HUES48 (cell line): ENCODE measurements around the gene IMMP2L.

Experiments
- H3K27ac ChIP-seq: one replicate; pipeline ENCODE4 v1.7.0; 2013; ENCODE audit warnings: low read depth, low read length, inconsistent platforms
- H3K27me3 ChIP-seq: 2 replicates; pipeline ENCODE4 v1.6.1; 2013; ENCODE audit warnings: mild to moderate bottlenecking, low read length; ENCODE audit not compliant: control insufficient read depth, insufficient read depth
- H3K36me3 ChIP-seq: 2 replicates; pipeline ENCODE4 v1.6.1; 2013; ENCODE audit warnings: low read length; ENCODE audit not compliant: control insufficient read depth, insufficient read depth
- H3K4me1 ChIP-seq: 2 replicates; pipeline ENCODE4 v1.6.1; 2013; ENCODE audit warnings: mild to moderate bottlenecking, low read length; ENCODE audit not compliant: control insufficient read depth, insufficient read depth
- H3K4me3 ChIP-seq: 2 replicates; pipeline ENCODE4 v1.5.1; 2013; ENCODE audit warnings: mild to moderate bottlenecking, low read depth, low read length
- H3K9ac ChIP-seq: 2 replicates; pipeline ENCODE4 v1.6.1; 2013; ENCODE audit warnings: mild to moderate bottlenecking, low read depth, low read length, moderate library complexity
- H3K9me3 ChIP-seq: 2 replicates; pipeline ENCODE4 v1.6.1; 2013; ENCODE audit warnings: low read length; ENCODE audit not compliant: control insufficient read depth, insufficient read depth

IMMP2L gene

DNA sequence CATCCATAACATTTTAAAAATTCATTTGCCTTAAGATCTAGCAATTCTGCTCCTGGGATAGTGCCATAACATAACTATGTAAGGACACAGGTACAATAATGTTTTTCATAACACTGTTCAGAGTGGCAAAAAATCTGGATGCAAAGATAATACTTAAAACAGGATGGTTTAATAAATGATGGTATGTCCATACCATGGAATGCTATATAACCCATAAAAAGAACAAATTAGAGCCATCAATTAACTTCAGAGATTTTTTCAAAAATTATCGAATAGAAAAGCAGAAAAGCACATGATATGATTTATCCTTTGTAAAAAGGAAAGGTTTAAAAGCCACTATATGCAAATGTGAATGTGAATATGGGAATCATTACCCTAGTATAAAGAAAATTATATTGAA lies 664.8 kb downstream of the IMMP2L start:
- no peaks in the 10 kb centered on the region for H3K36me3 ChIP-seq
- H3K9ac ChIP-seq, result no peak overlapping the region
- no peaks in the 10 kb centered on the region; the same call in 1 of the 2 replicates for H3K4me1 ChIP-seq
- no peaks in the 10 kb centered on the region for H3K27me3 ChIP-seq
- H3K27ac ChIP-seq, result no peak overlapping the region
- no peaks in the 10 kb centered on the region for H3K9me3 ChIP-seq
- H3K4me3 ChIP-seq, result no peak overlapping the region

DNA sequence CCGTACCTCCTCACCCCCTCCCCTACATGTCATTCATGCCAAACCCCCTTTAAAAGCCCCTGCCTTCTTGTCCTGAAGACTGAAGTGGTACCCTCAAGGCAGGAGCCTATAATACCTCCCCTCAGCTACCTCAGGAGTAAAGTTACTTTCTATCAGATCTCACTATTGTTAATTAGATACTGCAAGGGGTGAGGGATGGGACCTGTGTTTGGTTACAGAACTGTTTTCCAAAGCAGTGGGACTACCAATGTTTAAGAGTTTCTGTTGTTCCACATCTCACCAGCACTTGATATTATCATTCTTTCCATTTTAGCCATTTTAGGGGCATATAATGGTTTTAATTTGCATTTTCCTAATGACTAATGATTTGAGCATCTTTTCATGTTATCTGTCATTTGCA lies 668.2 kb downstream of the IMMP2L start:
- Histone ChIP-seq H3K9me3 (no peaks in the 10 kb centered on the region), H3K4me1 (peaks cover 2% of the 10 kb centered on the region; the same call in 1 of the 2 replicates), H3K9ac (no peak overlapping the region), H3K4me3 (no peak overlapping the region), H3K27ac (no peak overlapping the region), H3K27me3 (no peaks in the 10 kb centered on the region), H3K36me3 (no peaks in the 10 kb centered on the region)

- H3K27ac ChIP-seq, result no peak overlapping the region
- H3K36me3 ChIP-seq, result no peaks in the 10 kb centered on the region
- no peak overlapping the region for H3K9ac ChIP-seq
- no peak overlapping the region for H3K4me3 ChIP-seq
- no peaks in the 10 kb centered on the region for H3K9me3 ChIP-seq
- no peaks in the 10 kb centered on the region for H3K27me3 ChIP-seq
- H3K4me1 ChIP-seq, result peaks cover 2% of the 10 kb centered on the region; the same call in 1 of the 2 replicates
These were observed 671.1 kb downstream of the IMMP2L start for GRCh38 chr7:110891197-110891596.

GRCh38 chr7:110890101-110890500 lies 672.2 kb downstream of the IMMP2L start:
- Histone ChIP-seq H3K27me3 (no peaks in the 10 kb centered on the region), H3K4me3 (no peak overlapping the region), H3K36me3 (no peaks in the 10 kb centered on the region), H3K27ac (no peak overlapping the region), H3K9me3 (no peaks in the 10 kb centered on the region), H3K4me1 (peaks cover 2% of the 10 kb centered on the region; the same call in 1 of the 2 replicates), H3K9ac (no peak overlapping the region)

DNA sequence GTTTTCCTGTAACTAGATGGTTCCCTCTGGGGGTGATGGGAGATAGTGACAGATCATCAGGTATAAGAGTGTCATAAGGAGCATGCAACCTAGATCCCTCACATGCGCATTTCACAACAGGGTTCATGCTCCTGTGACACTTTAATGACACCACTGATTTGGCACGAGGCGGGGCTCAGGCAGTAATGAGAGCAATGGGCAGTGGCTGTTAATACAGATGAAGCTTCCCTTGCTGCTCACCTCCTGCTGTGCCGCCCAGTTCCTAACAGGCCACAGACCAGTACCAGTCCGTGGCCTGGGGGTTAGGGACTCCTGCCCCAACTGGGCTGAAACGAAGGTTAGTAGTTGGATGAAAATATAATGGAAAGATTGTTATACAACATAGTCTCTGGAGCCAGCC lies 673.0 kb downstream of the IMMP2L start:
- Histone ChIP-seq H3K4me1 (peaks cover 2% of the 10 kb centered on the region; the same call in 1 of the 2 replicates), H3K9me3 (no peaks in the 10 kb centered on the region), H3K27ac (no peak overlapping the region), H3K27me3 (no peaks in the 10 kb centered on the region), H3K4me3 (no peak overlapping the region), H3K36me3 (no peaks in the 10 kb centered on the region), H3K9ac (no peak overlapping the region)

DNA sequence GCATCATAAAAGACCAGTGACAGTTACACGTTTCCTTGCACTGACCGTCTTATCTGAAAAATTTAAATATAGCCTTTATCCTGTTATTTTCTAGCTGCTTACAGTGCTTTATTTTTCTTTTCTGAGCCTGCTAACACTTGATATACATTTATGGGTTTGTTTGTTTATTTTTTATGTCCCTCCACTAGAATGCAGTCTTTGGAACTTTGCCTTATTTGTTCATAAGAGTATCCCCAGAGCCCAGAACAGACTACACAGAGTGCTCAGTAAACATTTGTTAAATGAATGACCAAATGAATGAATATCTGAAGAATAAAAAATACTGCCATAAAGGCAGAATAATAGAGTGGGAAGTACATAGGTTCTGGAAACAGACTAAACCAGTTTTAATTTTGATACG lies 673.7 kb downstream of the IMMP2L start:
- no peaks in the 10 kb centered on the region for H3K9me3 ChIP-seq
- no peak overlapping the region for H3K27ac ChIP-seq
- peaks cover 2% of the 10 kb centered on the region; the same call in 1 of the 2 replicates for H3K4me1 ChIP-seq
- no peak overlapping the region for H3K9ac ChIP-seq
- H3K36me3 ChIP-seq, result no peaks in the 10 kb centered on the region
- no peak overlapping the region for H3K4me3 ChIP-seq
- no peaks in the 10 kb centered on the region for H3K27me3 ChIP-seq

DNA sequence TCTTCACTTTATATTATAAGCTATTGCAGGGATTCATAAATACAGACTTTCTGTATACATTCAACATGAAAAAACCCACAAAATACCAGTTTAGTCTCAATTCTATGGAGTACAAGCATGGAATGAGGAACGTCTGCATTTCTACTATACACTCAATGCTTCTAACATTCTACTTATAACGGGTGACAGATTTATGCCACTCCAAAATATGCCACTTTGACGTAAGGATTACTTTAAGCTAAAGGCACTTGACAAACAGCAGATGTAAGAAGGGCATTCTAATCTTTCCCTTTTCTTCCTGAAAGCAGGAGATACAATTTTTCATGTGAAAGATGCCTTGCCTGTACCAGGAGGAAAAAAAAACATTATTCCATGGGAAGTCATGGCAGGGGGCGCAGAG lies 676.8 kb downstream of the IMMP2L start:
- no peaks in the 10 kb centered on the region for H3K9me3 ChIP-seq
- no peaks in the 10 kb centered on the region for H3K27me3 ChIP-seq
- peaks cover 2% of the 10 kb centered on the region; the same call in 1 of the 2 replicates for H3K4me1 ChIP-seq
- H3K4me3 ChIP-seq, result no peak overlapping the region
- no peaks in the 10 kb centered on the region for H3K36me3 ChIP-seq
- no peak overlapping the region for H3K27ac ChIP-seq
- no peak overlapping the region for H3K9ac ChIP-seq

DNA sequence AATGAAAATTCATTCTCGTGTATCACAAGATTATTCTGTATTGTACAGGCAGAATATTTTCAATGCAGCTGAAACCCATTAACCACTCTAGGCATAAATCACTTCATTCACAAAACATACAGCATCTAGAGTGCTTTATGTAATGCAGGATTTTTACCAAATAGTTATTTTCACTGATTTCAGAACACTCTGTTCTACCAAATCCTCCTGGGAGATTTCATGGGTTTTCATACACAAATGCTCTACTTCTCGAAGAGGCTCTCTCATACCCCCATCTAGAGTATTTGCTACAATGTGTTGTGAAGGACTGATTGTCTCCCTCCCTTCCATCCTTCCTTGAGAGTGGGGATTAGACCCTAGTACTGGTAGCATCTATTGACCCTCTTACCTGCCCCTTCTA lies 680.6 kb downstream of the IMMP2L start:
- no peak overlapping the region for H3K9ac ChIP-seq

GRCh38 chr7:110880971-110881370 lies 681.3 kb downstream of the IMMP2L start:
- H3K9me3 ChIP-seq, result no peaks in the 10 kb centered on the region
- H3K27me3 ChIP-seq, result no peaks in the 10 kb centered on the region
- no peak overlapping the region for H3K27ac ChIP-seq
- no peak overlapping the region for H3K9ac ChIP-seq
- no peaks in the 10 kb centered on the region for H3K36me3 ChIP-seq
- H3K4me3 ChIP-seq, result no peak overlapping the region
- no peaks in the 10 kb centered on the region for H3K4me1 ChIP-seq

More for the DNA sequence above, 680.6 kb downstream of the IMMP2L start:
- no peaks in the 10 kb centered on the region for H3K9me3 ChIP-seq
- no peak overlapping the region for H3K4me3 ChIP-seq
- no peaks in the 10 kb centered on the region for H3K4me1 ChIP-seq
- H3K27me3 ChIP-seq, result no peaks in the 10 kb centered on the region
- H3K36me3 ChIP-seq, result no peaks in the 10 kb centered on the region
- no peak overlapping the region for H3K27ac ChIP-seq

- Histone ChIP-seq H3K27ac (no peak overlapping the region), H3K27me3 (no peaks in the 10 kb centered on the region), H3K9me3 (no peaks in the 10 kb centered on the region), H3K36me3 (no peaks in the 10 kb centered on the region), H3K4me1 (peaks cover 5% of the 10 kb centered on the region), H3K4me3 (no peak overlapping the region), H3K9ac (no peak overlapping the region)
These were observed 685.3 kb downstream of the IMMP2L start for GRCh38 chr7:110877016-110877415.

- Histone ChIP-seq H3K27ac (no peak overlapping the region), H3K9me3 (no peaks in the 10 kb centered on the region), H3K4me1 (peaks cover 22% of the 10 kb centered on the region), H3K4me3 (no peak overlapping the region), H3K27me3 (no peaks in the 10 kb centered on the region), H3K36me3 (no peaks in the 10 kb centered on the region), H3K9ac (no peak overlapping the region)
These were observed 686.9 kb downstream of the IMMP2L start for GRCh38 chr7:110875346-110875745.

DNA sequence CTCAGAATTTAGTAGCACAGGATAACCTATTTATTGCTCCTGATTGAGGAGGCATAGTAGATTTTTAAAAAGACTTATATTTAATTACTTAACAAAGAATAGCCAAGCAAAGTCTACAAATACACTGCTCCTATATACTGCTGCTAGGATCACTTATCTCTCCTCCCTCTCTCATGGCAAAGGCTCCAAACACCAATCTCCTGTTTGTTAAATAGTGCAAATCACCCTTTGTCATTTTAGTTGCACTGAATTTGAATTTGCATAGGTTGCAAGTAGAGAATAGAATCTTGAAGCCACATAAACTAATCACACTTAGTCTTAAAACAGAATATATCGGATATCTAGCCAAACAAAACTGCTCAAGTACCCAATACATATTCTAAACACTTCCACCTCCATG lies 690.4 kb downstream of the IMMP2L start:
- H3K27ac ChIP-seq, result no peak overlapping the region
- H3K4me1 ChIP-seq, result peaks cover 29% of the 10 kb centered on the region
- no peak overlapping the region for H3K9ac ChIP-seq
- H3K36me3 ChIP-seq, result no peaks in the 10 kb centered on the region
- H3K9me3 ChIP-seq, result no peaks in the 10 kb centered on the region
- H3K4me3 ChIP-seq, result no peak overlapping the region; the same call in 1 of the 2 replicates
- H3K27me3 ChIP-seq, result no peaks in the 10 kb centered on the region
